Mononuclear cell (primary cell): ENCODE results near the gene DNAI2. TPM values are rescaled to one million over a fixed set of nuclear protein-coding genes. Genes with fewer than 3 reads are reported as not detected.

Experiments used
- H3K27me3 ChIP-seq: 2 replicates; pipeline ENCODE4 v1.6.0; 2011; ENCODE audit warnings: low read length, control low read depth; ENCODE audit not compliant: insufficient read depth
- H3K4me1 ChIP-seq: 2 replicates; pipeline ENCODE4 v1.5.1; 2011; ENCODE audit warnings: mild to moderate bottlenecking, low read length, control low read depth; ENCODE audit not compliant: insufficient read depth
- H3K4me3 ChIP-seq: 2 replicates; pipeline ENCODE4 v1.5.1; 2011; ENCODE audit warnings: mild to moderate bottlenecking, low read length, moderate library complexity
- H3K9me3 ChIP-seq: 2 replicates; pipeline ENCODE4 v1.5.1; 2011; ENCODE audit warnings: low read depth, mild to moderate bottlenecking, control low read depth, low read length
- total RNA-seq: library from RNA; depleted of rRNA; stranded (reverse); fragments of >200 nt; gene quantifications from one replicate; pipeline ENCODE4 v1.2.3, GENCODE V29; 2012

The DNAI2 gene
- total RNA-seq, 1 donor, result 0.21 TPM

GRCh38 chr17:74298778-74299177 is 24.7 kb downstream of the DNAI2 start:
- Histone ChIP-seq H3K9me3 (no peaks in the 10 kb centered on the region), H3K4me1 (peaks cover 4% of the 10 kb centered on the region), H3K27me3 (no peaks in the 10 kb centered on the region), H3K4me3 (no peak overlapping the region)

GRCh38 chr17:74299226-74300009 is 25.4 kb downstream of the DNAI2 start:
- H3K27me3 ChIP-seq, result no peaks in the 10 kb centered on the region
- no peaks in the 10 kb centered on the region for H3K9me3 ChIP-seq
- no peak overlapping the region for H3K4me3 ChIP-seq
- peaks cover 4% of the 10 kb centered on the region for H3K4me1 ChIP-seq

GRCh38 chr17:74303305-74303704 is 29.3 kb downstream of the DNAI2 start:
- Histone ChIP-seq H3K4me1 (no peaks in the 10 kb centered on the region), H3K9me3 (no peaks in the 10 kb centered on the region), H3K4me3 (no peak overlapping the region), H3K27me3 (no peaks in the 10 kb centered on the region)

GRCh38 chr17:74304184-74304583 is 30.1 kb downstream of the DNAI2 start:
- Histone ChIP-seq H3K9me3 (no peaks in the 10 kb centered on the region), H3K27me3 (no peaks in the 10 kb centered on the region), H3K4me3 (no peak overlapping the region), H3K4me1 (no peaks in the 10 kb centered on the region)

GRCh38 chr17:74305865-74306654 is 32.0 kb downstream of the DNAI2 start:
- no peaks in the 10 kb centered on the region for H3K27me3 ChIP-seq

GRCh38 chr17:74307984-74308773 is 34.1 kb downstream of the DNAI2 start:
- H3K4me3 ChIP-seq, result no peak overlapping the region

More at GRCh38 chr17:74305865-74306654, 32.0 kb downstream of the DNAI2 start:
- Histone ChIP-seq H3K4me1 (no peaks in the 10 kb centered on the region), H3K4me3 (no peak overlapping the region), H3K9me3 (no peaks in the 10 kb centered on the region)

GRCh38 chr17:74309902-74310301 is 35.9 kb downstream of the DNAI2 start:
- H3K9me3 ChIP-seq, result no peaks in the 10 kb centered on the region
- no peaks in the 10 kb centered on the region for H3K4me1 ChIP-seq
- no peaks in the 10 kb centered on the region for H3K27me3 ChIP-seq
- H3K4me3 ChIP-seq, result no peak overlapping the region

More at GRCh38 chr17:74307984-74308773, 34.1 kb downstream of the DNAI2 start:
- no peaks in the 10 kb centered on the region for H3K4me1 ChIP-seq
- H3K27me3 ChIP-seq, result no peaks in the 10 kb centered on the region
- H3K9me3 ChIP-seq, result no peaks in the 10 kb centered on the region

GRCh38 chr17:74314877-74315276 is 40.8 kb downstream of the DNAI2 start:
- H3K4me3 ChIP-seq, result no peak overlapping the region
- H3K27me3 ChIP-seq, result no peaks in the 10 kb centered on the region
- no peaks in the 10 kb centered on the region for H3K9me3 ChIP-seq
- H3K4me1 ChIP-seq, result no peaks in the 10 kb centered on the region

GRCh38 chr17:74316220-74316619 is 42.2 kb downstream of the DNAI2 start:
- Histone ChIP-seq H3K9me3 (no peaks in the 10 kb centered on the region), H3K27me3 (no peaks in the 10 kb centered on the region), H3K4me3 (no peak overlapping the region), H3K4me1 (no peaks in the 10 kb centered on the region)

GRCh38 chr17:74317071-74317470 is 43.0 kb downstream of the DNAI2 start:
- Histone ChIP-seq H3K27me3 (no peaks in the 10 kb centered on the region), H3K9me3 (no peaks in the 10 kb centered on the region), H3K4me3 (no peak overlapping the region), H3K4me1 (no peaks in the 10 kb centered on the region)

- H3K4me3 ChIP-seq, result no peak overlapping the region
- no peaks in the 10 kb centered on the region for H3K4me1 ChIP-seq
- no peaks in the 10 kb centered on the region for H3K9me3 ChIP-seq
- H3K27me3 ChIP-seq, result no peaks in the 10 kb centered on the region
Observed at GRCh38 chr17:74318391-74318790, 44.4 kb downstream of the DNAI2 start.

- Histone ChIP-seq H3K27me3 (peaks cover 17% of the 10 kb centered on the region), H3K4me3 (no peak overlapping the region), H3K9me3 (no peaks in the 10 kb centered on the region), H3K4me1 (peaks cover 17% of the 10 kb centered on the region)
Observed at GRCh38 chr17:74324521-74324920, 50.5 kb downstream of the DNAI2 start.

- H3K27me3 ChIP-seq, result peaks cover 17% of the 10 kb centered on the region
- H3K9me3 ChIP-seq, result no peaks in the 10 kb centered on the region
- H3K4me3 ChIP-seq, result no peak overlapping the region
- peaks cover 17% of the 10 kb centered on the region for H3K4me1 ChIP-seq
Observed at GRCh38 chr17:74325376-74325742, 51.3 kb downstream of the DNAI2 start.

- no peaks in the 10 kb centered on the region for H3K9me3 ChIP-seq
Observed at GRCh38 chr17:74325743-74326379, 51.8 kb downstream of the DNAI2 start, which contains the start of gene KIF19. KIF19 (plus strand) TSS chr17:74326226; CDS start chr17:74326350, 124 bp downstream.

More at GRCh38 chr17:74325743-74326379, 51.8 kb downstream of the DNAI2 start, which contains the start of gene KIF19:
- Histone ChIP-seq H3K4me3 (no peak within 1 kb of the TSS), H3K27me3 (peaks cover 17% of the 10 kb centered on the region), H3K4me1 (peaks cover 17% of the 10 kb centered on the region)
